HG02610 (cell line): Measurements from ENCODE around the gene ACR.

ENCODE experiments used
- ATAC-seq: cut with Tn5 transposase; IDR thresholded peaks from one replicate; pipeline ENCODE4 v1.9.1; 2021; ENCODE audit warnings: mild to moderate bottlenecking, moderate library complexity; ENCODE audit not compliant: unreplicated experiment

ACR gene

DNA sequence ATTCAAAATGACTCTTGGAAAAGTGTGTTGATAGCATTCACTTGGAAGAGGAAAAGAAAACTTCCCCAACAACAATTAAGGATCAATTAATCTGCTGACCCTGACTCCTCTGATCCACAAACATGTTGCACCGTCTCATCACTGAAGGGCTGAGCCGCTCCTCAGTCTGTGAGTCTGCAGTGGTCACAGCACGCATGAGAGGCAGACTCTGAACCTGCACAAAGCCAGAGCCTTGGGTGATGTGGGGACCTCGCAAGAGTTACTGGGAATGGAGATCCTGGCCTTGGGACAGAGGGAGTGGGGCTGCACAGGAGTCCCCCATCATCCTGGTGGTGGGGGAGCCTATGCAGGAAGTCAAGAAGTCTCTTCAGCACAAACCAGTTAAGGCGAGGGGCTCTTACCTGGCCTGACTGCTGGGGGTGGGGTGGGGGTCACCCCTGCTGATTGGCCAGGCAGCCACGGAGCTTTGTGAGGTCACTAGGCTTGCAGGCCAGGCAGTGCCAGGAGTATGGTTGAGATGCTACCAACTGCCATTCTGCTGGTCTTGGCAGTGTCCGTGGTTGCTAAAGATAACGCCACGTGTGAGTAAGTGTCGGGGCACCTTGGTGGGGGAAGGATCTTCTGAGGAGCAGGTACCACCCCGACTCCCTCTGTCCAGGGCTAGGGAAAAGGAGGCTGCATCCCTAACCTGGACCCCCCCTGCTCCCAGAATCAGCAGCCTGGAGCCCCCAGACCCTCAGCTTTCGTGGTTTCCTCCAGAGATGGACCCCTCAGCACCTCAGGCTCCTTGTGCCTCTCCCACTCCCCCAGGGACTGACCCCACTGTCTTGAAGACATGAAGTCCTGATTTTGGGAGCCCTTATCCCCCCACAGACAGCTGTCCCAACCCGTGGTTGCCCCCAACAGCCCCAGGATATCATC, at the start of gene ACR:
Gene ACR (plus strand): TSS at position 477 of the 921 bp plus-strand sequence. CDS start 32 bp downstream, at position 509.
- no peak for ATAC-seq

DNA sequence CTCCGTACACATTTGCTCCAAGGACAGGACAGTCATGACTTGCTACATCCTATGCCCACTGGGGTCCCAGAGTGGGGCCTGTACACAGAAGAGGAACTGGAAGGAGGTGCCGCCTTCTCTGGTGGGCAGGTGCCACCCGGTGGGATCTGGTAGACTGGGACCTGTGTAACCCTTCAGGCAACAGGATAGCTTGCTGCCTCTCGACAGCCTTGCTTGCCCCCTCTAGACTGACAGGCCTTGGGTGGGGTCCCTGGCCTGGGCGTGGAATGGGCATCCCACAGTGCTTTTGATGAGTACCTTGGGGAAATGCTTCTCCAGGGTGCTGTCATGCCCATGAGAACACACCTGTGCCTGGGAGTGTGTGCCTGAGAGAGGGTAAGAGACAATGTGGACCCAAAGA, 49.6 kb upstream of the ACR start:
- no peak for ATAC-seq

DNA sequence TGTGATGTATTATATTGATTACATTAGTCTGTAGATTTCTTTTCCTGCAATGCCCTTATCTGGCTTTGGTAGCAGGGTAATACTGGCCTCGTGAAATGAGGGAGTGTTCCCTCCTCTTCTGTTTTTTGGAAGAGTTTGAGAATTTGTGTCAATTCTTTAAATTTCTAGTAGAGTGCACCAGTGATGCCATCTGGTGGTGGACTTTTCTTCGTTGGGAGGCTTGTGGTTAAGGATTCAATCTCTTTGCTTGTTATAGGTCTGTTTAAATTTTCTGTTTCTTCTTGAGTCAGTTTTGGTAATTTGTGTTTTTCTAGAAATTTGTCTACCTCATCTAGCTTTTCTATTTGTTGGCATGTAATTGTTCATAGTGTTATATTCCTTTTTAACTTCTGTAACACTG, 46.5 kb upstream of the ACR start:
- ATAC-seq, result no peak

DNA sequence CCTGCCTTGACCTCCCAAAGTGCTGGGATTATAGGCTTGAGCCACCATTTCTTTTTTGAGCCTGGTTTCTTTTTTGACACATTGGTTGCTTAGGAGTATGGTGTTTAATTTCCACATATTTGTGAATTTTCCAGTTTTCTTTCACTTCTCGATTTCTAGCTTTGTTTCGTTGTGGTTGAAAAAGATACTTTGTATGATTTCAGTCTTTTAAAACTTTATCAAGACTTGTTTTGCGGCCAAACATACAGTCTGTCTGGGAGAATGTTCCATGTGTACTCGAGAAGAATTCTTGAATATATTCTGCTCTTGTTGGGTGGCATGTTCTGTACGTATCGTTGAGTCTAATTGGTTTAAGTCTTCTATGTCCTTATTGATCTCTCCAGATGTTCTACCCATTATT, 44.5 kb upstream of the ACR start:
- no peak for ATAC-seq

DNA sequence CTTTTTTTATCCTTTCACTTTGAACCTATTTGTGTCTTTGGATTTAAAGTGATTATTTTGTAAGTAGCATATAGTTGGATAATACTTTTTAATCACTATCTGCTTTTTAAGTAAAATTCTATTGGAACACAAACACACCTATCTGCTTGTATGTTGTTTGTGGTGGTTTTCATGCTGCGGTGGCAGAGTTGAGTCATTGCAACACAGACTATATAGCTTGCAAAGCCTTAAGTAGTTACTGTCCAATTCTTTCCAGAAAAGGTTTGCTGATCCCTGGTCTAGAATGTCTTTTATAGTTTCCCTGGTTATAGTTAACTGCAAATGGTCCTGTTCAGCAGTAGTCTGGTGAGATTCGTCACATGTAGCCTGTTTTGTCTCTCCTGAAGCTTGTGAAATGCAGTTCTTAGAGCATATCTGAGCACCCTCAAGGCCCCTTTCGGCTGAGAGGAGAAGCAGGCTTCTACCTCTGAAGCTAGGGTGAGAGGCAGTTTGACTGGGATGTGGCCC, 43.9 kb upstream of the ACR start:
- no peak for ATAC-seq

DNA sequence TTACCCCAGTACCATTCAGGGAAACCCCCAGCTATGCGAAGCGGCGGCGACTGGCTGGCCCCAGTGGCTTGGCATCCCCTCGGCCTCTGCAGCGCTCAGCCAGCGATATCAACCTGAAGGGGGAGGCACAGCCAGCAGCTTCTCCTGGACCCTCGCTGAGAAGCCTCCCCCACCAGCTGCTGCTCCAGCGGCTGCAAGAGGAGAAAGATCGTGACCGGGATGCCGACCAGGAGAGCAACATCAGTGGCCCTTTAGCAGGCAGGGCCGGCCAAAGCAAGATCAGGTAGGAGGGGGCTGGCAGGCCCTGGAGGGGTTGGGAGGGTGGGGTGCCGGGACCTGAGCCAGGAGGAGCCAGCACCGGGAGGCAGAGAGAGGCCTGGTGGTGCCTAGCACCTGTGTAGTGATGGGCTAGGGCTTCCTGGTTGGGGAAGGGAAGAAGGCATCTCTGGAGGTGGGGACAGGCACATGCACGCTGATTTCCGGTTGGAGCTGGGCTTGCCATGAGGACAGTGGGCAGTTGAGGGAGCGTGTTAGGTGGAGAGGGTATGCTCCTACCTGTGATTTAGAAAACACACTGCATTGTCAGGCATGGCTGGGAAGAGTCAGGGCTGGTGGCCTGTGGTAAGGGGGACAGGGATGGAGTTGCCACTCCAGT, 43.1 kb upstream of the ACR start:
- ATAC-seq, result no peak

DNA sequence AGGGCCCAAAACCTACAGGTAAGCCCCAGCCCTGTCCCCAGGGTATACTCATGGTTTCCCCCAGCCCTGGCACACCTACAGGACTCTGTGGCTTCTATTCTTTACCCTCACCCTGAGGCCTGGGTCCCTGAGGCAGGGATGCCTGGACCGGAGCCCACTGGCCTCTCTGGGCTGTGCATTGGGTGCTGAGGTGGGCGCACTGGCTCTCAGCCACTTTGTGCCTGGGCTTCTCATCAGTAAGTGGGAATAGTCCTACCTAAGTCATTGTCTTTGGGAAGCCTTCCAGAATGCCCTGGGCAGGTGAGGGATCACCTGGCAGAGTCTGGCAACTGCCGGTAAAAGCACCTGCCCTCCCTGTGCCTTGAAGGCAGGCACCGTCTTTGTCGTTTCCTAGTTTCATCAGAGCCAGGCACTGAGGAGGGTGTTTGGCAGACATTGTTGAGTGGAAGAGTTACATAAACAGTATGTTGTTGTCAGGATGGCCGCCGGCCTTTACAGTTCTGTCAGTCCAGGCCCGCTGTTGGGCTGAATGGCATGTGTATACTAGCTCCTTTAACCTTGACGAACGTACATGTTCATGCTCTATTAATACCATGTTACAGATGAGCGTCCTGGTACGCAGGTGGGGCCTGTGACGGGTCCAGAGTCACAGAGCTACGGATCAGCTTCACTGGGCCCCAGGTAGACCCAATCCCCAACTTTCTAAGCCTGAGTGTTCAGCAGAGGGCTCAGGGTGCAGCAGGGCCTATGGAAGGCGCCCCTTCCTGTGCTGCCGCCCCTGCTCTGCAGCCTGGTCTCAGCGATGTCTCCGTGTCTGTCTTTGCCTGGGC, 42.4 kb upstream of the ACR start:
- no peak for ATAC-seq

DNA sequence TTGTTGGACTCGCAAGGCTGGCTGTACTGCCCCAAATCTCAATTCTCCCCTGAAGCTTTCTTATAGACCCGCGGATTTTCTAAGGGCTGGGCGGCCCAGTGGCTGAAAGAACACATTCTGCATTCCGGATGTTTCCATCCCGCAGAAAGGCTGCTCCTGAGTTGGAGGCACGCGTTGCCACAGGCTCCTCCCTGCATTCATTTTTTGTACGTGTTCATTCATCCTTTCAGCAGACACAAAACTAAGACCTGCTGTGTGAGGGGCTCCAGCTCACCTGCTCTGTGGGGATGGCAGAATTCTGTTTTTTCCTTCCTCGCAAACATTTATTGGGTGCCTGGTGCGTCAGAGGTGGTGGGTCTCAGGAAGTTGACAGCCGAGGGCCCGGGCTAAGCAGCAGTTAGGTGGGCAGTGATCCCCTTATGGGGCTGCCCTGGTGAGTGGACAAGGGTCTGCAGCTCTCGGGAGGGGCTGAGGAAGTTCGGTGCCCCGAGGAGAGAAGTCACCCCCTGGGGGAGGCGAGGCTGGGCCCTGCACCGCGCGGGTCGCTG, 41.7 kb upstream of the ACR start:
- ATAC-seq, result no peak

DNA sequence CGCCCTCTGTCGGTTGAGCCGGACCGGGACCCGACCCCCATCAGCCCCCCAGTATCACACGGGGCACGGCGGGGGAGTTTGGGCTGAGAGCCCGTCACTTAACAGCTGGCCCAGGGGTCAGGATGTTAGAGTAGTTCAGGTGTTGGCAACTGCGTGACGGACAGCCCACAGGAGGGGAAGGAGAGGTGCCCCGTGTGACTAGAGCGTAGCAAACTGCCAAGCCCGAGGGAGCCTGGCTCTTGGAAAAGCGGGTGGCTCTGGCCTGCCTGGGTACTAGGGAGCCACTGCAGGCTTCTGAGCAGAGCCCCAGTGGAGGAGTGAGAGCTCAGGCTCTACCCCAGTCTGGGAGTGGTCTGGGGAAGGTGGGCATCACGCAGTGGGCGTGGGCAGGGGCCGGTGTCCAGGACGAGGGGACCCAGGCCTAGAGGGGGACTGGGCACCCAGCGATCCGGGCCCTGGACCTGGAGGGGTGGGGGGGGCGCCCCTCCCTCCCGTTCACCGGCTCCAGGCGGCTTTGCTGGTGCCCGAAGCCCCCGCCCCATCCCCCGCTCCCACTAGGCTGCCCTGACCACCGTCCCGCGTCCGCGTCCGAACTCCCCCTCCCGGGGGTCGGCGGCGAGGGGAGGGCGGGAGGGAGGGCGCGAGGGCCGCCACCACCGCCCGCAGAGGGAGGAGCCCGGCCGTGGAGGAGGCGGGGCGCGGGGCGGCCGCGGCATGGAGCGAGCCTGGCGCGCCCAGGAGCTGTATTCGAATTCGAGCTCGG, 41.0 kb upstream of the ACR start:
- ATAC-seq, result no peak

DNA sequence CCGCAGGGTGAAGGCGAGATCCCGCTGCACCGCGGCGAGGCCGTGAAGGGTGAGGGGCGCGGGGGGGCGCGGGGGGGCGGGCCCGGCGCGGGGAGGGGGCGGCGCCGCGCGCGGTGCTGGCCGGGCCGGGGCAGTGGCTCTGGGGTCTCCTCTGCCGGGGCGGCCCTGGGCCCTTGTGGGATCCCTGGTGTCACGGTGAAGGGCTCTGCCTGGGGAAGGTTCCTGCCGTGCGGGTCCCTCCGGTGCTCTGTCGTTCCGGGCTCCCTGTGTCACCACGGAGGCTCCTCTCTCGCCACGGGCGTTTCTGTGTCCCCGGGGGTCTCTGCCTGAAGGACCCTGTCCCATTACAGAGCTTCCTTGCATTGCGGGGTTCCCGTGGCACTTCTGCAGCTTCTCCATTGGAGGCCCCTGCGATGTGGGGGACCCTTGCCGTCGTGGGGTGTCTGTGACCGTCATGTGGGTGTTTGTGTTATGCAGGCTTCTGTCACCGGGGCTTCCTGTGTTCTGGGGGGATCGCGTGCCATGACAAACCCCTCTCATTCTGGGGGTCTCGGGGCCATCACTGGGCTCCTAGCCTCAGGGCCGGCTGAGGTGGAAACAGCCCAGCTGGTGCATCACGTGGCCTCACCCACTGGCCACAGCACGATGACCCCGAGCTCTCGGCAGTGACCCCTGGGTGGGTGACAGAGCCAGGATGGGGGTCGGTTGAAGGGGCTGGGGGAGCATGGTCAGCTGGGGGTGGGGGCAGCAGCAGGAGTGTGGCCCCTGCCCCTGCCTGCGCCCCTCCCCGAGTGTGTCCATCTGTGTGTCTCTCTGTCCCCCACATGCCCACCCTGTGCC, 40.1 kb upstream of the ACR start:
- ATAC-seq, result no peak

DNA sequence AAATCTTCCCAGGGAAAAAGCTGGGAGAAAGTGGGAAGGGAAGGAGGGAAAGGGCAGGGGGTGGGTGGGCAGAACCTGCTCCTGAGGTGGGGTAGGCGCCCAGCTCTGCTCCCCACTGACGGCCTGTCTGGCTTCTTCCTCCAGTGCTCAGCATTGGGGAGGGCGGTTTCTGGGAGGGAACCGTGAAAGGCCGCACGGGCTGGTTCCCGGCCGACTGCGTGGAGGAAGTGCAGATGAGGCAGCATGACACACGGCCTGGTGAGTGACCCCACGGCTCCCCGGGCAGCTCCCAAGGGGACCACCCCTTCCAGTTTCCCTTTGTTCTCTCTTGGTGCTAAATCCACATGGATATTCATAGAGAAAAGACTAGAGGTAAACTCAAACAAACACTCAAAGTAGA, 39.5 kb upstream of the ACR start:
- ATAC-seq, result no peak

DNA sequence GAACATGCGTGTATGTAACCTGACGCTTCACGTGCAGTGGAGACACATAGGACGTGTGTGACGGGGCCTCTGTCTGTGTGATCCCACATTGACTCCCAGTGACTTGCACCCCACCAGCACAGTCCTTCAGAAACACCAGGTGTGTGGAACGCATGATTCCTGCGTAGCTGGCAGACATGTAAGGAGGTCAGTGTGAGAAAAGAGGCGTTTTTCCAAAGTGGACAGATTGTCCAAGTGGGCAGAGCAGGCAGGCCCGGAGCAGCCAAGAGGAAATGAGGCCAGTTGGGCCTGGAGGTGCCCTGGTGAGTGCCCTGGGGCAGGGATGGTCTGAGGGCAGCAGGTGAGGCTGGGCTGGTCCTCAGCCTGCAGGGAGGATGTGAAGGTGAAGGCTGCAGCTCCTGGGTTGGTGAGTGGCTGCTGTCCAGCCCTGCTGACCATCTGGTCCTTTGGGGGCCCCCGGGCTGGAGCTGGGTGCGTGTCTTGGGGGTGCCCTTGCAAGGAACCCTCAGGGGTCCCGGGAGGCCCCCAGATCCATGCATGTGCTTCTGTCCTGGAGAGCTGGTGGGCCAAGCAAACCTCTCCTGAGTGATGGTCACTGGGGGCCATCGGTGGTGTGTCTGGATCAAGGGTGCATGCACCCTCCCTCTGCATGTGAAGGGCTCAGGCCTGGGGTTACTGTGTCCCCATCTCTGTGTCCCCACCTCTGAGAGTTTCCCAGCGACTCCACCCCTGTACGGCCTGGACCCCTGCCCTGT, 38.8 kb upstream of the ACR start:
- no peak for ATAC-seq

DNA sequence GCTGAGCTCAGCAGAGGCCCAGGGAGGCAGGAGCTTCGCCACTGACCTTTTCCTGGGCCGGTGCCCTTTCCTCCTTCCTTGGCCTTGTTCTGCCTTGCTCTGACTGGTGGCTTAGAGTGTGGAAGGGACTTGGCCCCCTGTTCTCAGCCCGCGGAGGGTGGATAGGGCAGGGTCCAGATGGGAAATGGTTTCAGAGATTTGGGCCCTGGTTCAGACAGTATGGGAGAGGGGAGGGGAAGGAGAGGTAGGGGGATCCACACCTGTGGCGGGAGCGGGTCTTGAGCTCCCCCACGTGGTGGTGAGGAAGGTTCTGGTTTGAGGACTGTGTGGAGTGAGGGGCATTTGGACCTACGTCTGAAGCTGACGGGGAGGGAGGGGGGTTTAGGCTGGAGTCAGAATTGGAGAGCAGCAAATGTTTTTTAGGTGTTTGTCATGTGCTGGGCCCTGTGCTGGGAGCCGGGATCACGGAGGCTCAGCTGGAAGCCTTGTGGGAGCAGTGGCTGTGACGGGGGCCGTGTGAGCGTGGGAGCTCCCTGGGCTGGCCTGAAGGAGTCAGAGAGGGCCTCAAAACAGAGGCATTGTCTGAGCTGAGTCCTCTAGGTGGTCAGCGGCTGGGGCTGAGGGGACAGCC, 38.1 kb upstream of the ACR start:
- ATAC-seq, result no peak

DNA sequence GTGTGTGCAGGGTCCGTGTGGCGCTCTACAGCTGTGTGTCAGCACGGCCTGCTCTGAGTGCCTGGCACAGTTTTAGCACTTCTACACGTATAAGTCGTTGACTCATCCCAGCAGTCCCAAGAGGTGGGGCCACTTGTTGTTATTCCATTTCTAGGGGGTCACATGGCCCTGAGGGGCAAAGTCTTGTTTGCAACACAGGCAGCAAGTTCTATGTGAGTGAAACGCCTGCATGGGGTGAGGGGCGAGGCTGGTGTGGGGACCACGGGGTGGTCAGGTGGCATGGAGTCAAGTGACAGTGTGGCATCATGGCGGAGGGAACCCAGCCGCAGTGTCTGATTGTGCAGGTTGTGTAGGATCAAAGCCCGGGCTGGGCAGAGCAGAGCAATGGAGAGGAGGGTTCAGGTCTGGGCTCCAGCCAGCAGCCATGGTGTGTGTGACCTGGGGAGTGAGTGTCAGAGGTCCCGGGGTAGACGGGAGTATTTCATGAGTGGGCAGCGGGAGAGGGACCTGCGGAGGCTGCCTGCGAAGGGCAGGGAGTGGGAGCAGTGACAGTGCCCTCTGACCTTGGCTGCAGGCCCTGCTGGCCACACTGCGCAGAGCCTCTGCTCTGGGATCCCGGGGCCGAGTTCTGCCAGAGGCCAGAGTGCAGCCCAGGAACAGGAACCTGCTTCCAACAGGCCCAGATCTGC, 37.5 kb upstream of the ACR start:
- ATAC-seq, result no peak

DNA sequence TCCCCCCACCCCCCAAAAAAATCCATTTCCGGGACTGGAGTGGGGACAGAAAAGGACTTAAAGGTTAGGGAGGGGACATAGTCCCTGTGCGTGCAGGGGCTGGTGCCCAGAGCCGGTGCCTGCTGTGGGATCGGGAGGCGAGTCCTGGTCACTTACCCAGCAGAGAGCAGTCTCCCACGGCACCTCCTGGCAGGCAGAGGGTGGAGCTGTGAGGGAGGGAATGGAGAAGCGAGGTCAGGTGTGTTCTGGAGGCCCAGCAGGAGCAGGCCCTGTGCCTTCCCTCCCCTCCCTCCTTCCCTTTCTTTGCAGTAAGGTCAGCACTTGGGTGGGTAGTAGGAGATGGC, 37.0 kb upstream of the ACR start:
- no peak for ATAC-seq

DNA sequence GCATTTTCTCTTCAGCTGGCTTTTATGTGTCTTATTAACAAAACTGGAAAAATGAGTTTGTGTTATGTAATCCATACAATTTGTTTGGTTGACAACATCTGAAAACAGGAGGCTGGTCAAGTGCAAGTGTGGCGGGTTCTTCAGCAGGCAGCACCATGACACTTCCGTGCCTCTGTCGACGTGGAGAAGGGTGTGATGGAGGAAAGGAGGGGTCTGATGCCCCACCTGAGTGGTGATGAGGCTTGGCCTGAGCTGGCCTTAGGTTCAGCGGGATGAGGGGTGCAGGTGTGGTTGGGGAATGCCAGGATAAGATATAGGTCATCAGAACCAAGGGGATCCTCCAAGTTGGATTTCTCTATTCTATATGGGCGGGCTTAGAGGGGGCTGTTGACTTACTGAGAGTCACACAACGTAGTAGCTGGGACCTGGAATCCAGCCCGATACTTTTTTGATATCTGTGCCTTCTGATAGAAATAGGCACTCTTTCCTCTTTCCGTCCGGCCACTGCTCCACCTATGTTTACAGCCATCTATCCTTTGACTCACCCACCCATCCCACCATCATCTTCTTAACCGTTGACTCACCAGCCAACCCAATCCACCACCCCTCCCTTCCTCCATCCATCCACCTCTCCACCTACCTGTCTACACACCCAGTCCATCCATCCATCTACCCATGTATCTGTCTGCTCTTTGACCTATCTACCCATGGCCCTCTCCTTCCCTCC, 36.4 kb upstream of the ACR start:
- no peak for ATAC-seq

DNA sequence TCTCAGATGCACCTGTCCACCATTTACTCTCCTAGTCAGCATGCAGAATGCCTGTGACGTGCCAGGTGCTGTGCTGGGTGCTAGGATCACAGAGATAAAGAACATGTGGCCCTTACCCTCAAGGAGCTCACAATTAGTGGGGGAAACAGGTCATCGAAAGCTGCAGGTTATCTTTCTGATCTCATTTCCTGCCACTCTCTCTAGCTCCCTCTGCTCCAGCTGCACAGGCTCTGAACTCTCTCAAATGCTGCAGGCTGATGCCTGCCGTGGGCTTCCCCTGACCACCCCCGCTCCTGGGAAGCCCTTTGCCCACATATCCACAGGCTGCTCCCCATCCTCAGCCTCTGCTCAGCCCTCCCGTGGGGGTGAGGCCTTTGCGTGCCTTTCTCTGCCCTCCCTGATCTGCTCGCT, 35.7 kb upstream of the ACR start:
- ATAC-seq, result no peak
